ENCODE data around the gene SLC16A14.

Gene SLC16A14

DNA sequence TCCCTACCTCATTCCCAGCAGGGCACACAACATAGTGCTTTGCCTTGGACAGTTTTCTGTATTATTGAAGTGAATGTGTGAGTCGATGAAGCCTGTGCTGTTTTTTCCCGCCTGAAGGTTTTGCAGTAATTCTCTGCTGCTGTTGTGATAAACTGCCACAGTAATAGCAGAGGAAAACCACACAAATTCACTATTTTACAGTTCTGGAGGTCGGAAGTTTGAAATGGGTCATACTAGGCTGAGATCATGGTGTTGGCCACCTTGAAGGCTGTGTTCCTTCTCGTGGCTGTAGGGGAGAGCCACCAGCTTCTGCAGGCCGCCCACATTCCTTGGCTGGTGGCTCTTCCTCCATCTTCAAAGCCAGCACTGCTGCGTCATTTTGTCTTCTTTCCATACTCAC is 678 bp upstream of the SLC16A14 start:
- H3K4me3 ChIP-seq (ENCODE audit: low read length, poor library complexity, severe bottlenecking): no peak overlapping the region
- H3K9me2 ChIP-seq (replicated peaks; ENCODE audit: low read depth, low read length): no peaks in the 10 kb centered on the region
- no peak overlapping the region for H3K4me2 ChIP-seq (ENCODE audit: low read depth, low read length, poor library complexity, severe bottlenecking)
- H3K27me3 ChIP-seq (ENCODE audit: insufficient read depth, low read length, poor library complexity, severe bottlenecking): peaks cover 5% of the 10 kb centered on the region
- H3K9me3 ChIP-seq (ENCODE audit: insufficient read depth, low read depth, low read length): no peaks in the 10 kb centered on the region
- H3F3A ChIP-seq (ENCODE audit: low read depth): no peaks in the 10 kb centered on the region
- no peak overlapping the region for H3K9ac ChIP-seq (ENCODE audit: low read depth, low read length, poor library complexity, severe bottlenecking)
- no peaks in the 10 kb centered on the region for H3K36me3 ChIP-seq (ENCODE audit: insufficient read depth, low read length)
- no peaks in the 10 kb centered on the region for H4K20me1 ChIP-seq (ENCODE audit: insufficient read depth, low read length, poor library complexity, severe bottlenecking)
- H3K4me1 ChIP-seq (ENCODE audit: insufficient read depth, low read length, poor library complexity, severe bottlenecking): peaks cover 8% of the 10 kb centered on the region
- H2AFZ ChIP-seq (ENCODE audit: low read length): no peak overlapping the region
- no peaks in the 10 kb centered on the region for H3K79me2 ChIP-seq (ENCODE audit: insufficient read depth, low read length)
- TF ChIP-seq EZH2phosphoT487 (IDR thresholded peaks at IDR 0.05; ENCODE audit: borderline replicate concordance) (no peak), CTCF (conservative IDR thresholded peaks at IDR 0.05; ENCODE audit: low read length) (no peak)

GRCh38 chr2:230068016-230068650 is 591 bp downstream of the SLC16A14 start:
- TF ChIP-seq CTCF (conservative IDR thresholded peaks at IDR 0.05; ENCODE audit: low read length): peak; percentile 30
- no peak for TF ChIP-seq EZH2phosphoT487 (IDR thresholded peaks at IDR 0.05; ENCODE audit: borderline replicate concordance)
- Histone ChIP-seq H4K20me1 (ENCODE audit: insufficient read depth, low read length, poor library complexity, severe bottlenecking) (no peaks in the 10 kb centered on the region), H3K9me2 (replicated peaks; ENCODE audit: low read depth, low read length) (no peaks in the 10 kb centered on the region), H3K4me2 (ENCODE audit: low read depth, low read length, poor library complexity, severe bottlenecking) (peak overlapping the region; percentile 98), H3K9ac (ENCODE audit: low read depth, low read length, poor library complexity, severe bottlenecking) (peak overlapping the region; percentile 58), H3K4me1 (ENCODE audit: insufficient read depth, low read length, poor library complexity, severe bottlenecking) (peaks cover 8% of the 10 kb centered on the region), H3K79me2 (ENCODE audit: insufficient read depth, low read length) (no peaks in the 10 kb centered on the region), H3K27me3 (ENCODE audit: insufficient read depth, low read length, poor library complexity, severe bottlenecking) (peaks cover 5% of the 10 kb centered on the region), H3K9me3 (ENCODE audit: insufficient read depth, low read depth, low read length) (no peaks in the 10 kb centered on the region), H3K36me3 (ENCODE audit: insufficient read depth, low read length) (no peaks in the 10 kb centered on the region), H3F3A (ENCODE audit: low read depth) (no peaks in the 10 kb centered on the region), H2AFZ (ENCODE audit: low read length) (peak overlapping the region; percentile 90), H3K4me3 (ENCODE audit: low read length, poor library complexity, severe bottlenecking) (peak overlapping the region; percentile 79)

GRCh38 chr2:230060672-230061293 is 7.9 kb downstream of the SLC16A14 start:
- no peak overlapping the region for H3K4me2 ChIP-seq (ENCODE audit: low read depth, low read length, poor library complexity, severe bottlenecking)
- H3K27me3 ChIP-seq (ENCODE audit: insufficient read depth, low read length, poor library complexity, severe bottlenecking): no peaks in the 10 kb centered on the region
- peaks cover 3% of the 10 kb centered on the region for H3K4me1 ChIP-seq (ENCODE audit: insufficient read depth, low read length, poor library complexity, severe bottlenecking)
- no peak overlapping the region for H3K4me3 ChIP-seq (ENCODE audit: low read length, poor library complexity, severe bottlenecking)
- no peaks in the 10 kb centered on the region for H3K36me3 ChIP-seq (ENCODE audit: insufficient read depth, low read length)
- H3K9ac ChIP-seq (ENCODE audit: low read depth, low read length, poor library complexity, severe bottlenecking): no peak overlapping the region
- H3F3A ChIP-seq (ENCODE audit: low read depth): no peaks in the 10 kb centered on the region
- no peaks in the 10 kb centered on the region for H3K79me2 ChIP-seq (ENCODE audit: insufficient read depth, low read length)
- no peaks in the 10 kb centered on the region for H3K9me2 ChIP-seq (replicated peaks; ENCODE audit: low read depth, low read length)
- H3K9me3 ChIP-seq (ENCODE audit: insufficient read depth, low read depth, low read length): no peaks in the 10 kb centered on the region
- TF ChIP-seq CTCF (conservative IDR thresholded peaks at IDR 0.05; ENCODE audit: low read length) (no peak), EZH2phosphoT487 (IDR thresholded peaks at IDR 0.05; ENCODE audit: borderline replicate concordance) (no peak)
- H2AFZ ChIP-seq (ENCODE audit: low read length): no peak overlapping the region
- H4K20me1 ChIP-seq (ENCODE audit: insufficient read depth, low read length, poor library complexity, severe bottlenecking): no peaks in the 10 kb centered on the region
